OCI-LY3 (cell line): ENCODE measurements around the gene RNF123.

Experiments used
- H2AFZ ChIP-seq: fragments of 200-600, 300-600 bp; shearing (Covaris generic); 2 replicates; pipeline ENCODE4 v1.6.0; 2014; ENCODE audit warnings: antibody characterized with exemption, low read depth, low read length
- H3K27ac ChIP-seq: fragments of 200-600, 300-600 bp; sonication (generic); 2 replicates; pipeline ENCODE4 v1.5.1; 2014; ENCODE audit warnings: mild to moderate bottlenecking, low read length, moderate library complexity, mixed read lengths
- H3K27me3 ChIP-seq: fragments of 200-600, 300-600 bp; sonication (generic); 2 replicates; pipeline ENCODE4 v1.6.1; 2014; ENCODE audit warnings: low read depth, low read length, mixed read lengths
- H3K36me3 ChIP-seq: fragments of 200-600, 300-600 bp; sonication (generic); replicated peaks from 2 replicates; pipeline ENCODE3; 2014; ENCODE audit warnings: low read depth, low read length, mixed read lengths
- H3K4me1 ChIP-seq: fragments of 300-600, 200-600 bp; sonication (generic); 2 replicates; pipeline ENCODE4 v1.6.1; 2014; ENCODE audit warnings: low read length, mixed read lengths
- H3K4me2 ChIP-seq: fragments of 200-600, 300-600 bp; sonication (generic); 2 replicates; pipeline ENCODE4 v1.6.1; 2014; ENCODE audit warnings: low read length, mixed read lengths
- H3K4me3 ChIP-seq: fragments of 300-600, 200-600 bp; sonication (generic); 2 replicates; pipeline ENCODE4 v1.5.1; 2014; ENCODE audit warnings: antibody characterized with exemption, mild to moderate bottlenecking, low read length, moderate library complexity
- H3K79me2 ChIP-seq: fragments of 300-600, 200-600 bp; shearing (Covaris generic); 2 replicates; pipeline ENCODE4 v1.6.1; 2014; ENCODE audit warnings: mild to moderate bottlenecking, low read length, mixed read lengths
- H3K9ac ChIP-seq: fragments of 300-600, 200-600 bp; shearing (Covaris generic); 2 replicates; pipeline ENCODE4 v1.6.0; 2014; ENCODE audit warnings: mild to moderate bottlenecking, low read length, moderate library complexity
- H3K9me3 ChIP-seq: fragments of 200-600, 300-600 bp; shearing (Covaris generic); 2 replicates; pipeline ENCODE4 v1.6.1; 2014; ENCODE audit warnings: low read length, mixed read lengths; ENCODE audit not compliant: insufficient read depth
- H4K20me1 ChIP-seq: fragments of 200-600, 300-600 bp; sonication (generic); 2 replicates; pipeline ENCODE4 v1.6.1; 2016; ENCODE audit warnings: low read length, mixed read lengths; ENCODE audit not compliant: insufficient read depth
- EZH2phosphoT487 ChIP-seq: fragments of 200-600 bp; shearing (Covaris generic); IDR thresholded peaks from 2 replicates; pipeline ENCODE4 v1.6.1; 2018; ENCODE audit warnings: antibody characterized with exemption, mixed run types, low read depth
- TF ChIP-seq, protein P1 (sequence below): fragments of 200-600, 300-600 bp; sonication (generic); IDR thresholded peaks from 2 replicates; pipeline ENCODE4 v1.5.1; 2014; ENCODE audit warnings: antibody characterized with exemption, low read length, low read depth

Gene RNF123

DNA sequence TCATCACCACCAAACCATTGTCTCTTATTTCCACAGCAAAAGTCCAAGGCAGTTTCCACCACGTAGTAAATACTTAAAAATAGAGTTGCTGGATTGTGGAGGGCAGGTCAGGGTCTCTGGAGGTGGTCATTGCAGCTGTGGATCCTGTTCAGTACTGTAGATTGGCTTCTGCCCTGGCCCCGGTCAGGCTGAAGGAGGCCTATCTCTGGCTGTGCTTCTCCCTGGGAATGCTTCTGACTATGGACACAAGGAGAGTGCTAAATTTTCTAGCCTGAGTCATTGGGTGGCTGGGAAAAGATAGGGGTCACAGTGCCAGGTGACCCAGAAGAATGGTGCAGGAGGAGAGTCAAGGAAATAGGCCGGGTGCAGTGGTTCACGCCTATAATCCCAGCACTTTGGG, 60.7 kb downstream of the RNF123 start:
- Histone ChIP-seq H3K4me3 (no peak overlapping the region), H3K9me3 (no peaks in the 10 kb centered on the region), H3K27me3 (no peaks in the 10 kb centered on the region), H3K36me3 (peaks cover 10% of the 10 kb centered on the region), H4K20me1 (peaks cover 15% of the 10 kb centered on the region), H3K4me1 (no peaks in the 10 kb centered on the region), H3K4me2 (no peak overlapping the region), H3K27ac (no peak overlapping the region), H2AFZ (no peak overlapping the region), H3K9ac (no peak overlapping the region), H3K79me2 (peaks cover 15% of the 10 kb centered on the region)
- TF ChIP-seq, protein P1, sequence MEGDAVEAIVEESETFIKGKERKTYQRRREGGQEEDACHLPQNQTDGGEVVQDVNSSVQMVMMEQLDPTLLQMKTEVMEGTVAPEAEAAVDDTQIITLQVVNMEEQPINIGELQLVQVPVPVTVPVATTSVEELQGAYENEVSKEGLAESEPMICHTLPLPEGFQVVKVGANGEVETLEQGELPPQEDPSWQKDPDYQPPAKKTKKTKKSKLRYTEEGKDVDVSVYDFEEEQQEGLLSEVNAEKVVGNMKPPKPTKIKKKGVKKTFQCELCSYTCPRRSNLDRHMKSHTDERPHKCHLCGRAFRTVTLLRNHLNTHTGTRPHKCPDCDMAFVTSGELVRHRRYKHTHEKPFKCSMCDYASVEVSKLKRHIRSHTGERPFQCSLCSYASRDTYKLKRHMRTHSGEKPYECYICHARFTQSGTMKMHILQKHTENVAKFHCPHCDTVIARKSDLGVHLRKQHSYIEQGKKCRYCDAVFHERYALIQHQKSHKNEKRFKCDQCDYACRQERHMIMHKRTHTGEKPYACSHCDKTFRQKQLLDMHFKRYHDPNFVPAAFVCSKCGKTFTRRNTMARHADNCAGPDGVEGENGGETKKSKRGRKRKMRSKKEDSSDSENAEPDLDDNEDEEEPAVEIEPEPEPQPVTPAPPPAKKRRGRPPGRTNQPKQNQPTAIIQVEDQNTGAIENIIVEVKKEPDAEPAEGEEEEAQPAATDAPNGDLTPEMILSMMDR, result no peak
- TF ChIP-seq EZH2phosphoT487, result no peak

DNA sequence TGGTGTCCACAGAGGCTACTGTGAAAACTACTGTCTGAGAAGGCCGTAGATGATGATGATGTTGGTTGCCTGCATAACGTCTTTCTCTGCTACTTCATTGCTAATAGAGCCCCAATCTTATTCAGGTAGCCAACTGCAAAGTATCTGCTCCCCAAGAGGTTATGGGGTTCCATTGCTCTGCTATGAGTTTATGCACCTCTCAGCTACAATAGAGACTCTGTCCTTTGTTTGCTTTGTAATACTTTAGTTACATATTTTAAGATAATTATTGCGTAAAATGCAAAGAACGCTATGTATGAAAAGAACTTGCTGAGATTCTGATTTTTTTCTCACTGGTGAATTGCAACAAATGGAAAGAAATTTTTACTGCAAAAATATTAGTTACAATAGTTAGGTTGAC, 62.1 kb downstream of the RNF123 start:
- Histone ChIP-seq H3K4me3 (no peak overlapping the region), H2AFZ (no peak overlapping the region), H3K36me3 (peaks cover 7% of the 10 kb centered on the region), H3K27ac (no peak overlapping the region), H3K79me2 (peaks cover 24% of the 10 kb centered on the region), H3K9me3 (no peaks in the 10 kb centered on the region), H3K4me2 (no peak overlapping the region), H4K20me1 (peaks cover 15% of the 10 kb centered on the region), H3K27me3 (no peaks in the 10 kb centered on the region), H3K9ac (no peak overlapping the region), H3K4me1 (no peaks in the 10 kb centered on the region)
- TF ChIP-seq EZH2phosphoT487, result no peak
- TF ChIP-seq, protein P1, result no peak

DNA sequence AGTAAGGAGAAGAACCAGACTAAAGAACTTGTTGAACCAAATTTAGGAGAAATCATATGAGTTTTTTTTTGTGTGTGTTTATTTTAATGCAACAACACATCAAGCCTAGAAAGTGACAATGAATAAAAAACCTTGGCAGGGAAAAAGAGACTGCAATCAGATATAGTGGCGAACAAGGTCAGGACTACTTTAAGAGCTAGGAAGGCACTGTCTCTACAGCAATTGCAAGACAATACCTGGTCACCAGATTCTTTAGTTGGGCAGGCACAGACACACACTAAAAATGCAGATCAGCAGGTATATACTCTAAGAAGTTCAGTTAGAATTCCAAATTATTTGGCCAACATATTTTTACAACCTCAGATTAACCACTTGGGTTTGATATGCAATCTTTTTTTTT, 65.2 kb downstream of the RNF123 start:
- no peak overlapping the region for H3K27ac ChIP-seq
- H3K4me3 ChIP-seq, result no peak overlapping the region
- peaks cover 26% of the 10 kb centered on the region for H4K20me1 ChIP-seq
- no peaks in the 10 kb centered on the region for H3K27me3 ChIP-seq
- no peaks in the 10 kb centered on the region for H3K36me3 ChIP-seq
- no peaks in the 10 kb centered on the region for H3K9me3 ChIP-seq
- no peak overlapping the region for H2AFZ ChIP-seq
- TF ChIP-seq, protein P1, result no peak
- no peak for TF ChIP-seq EZH2phosphoT487
- H3K4me1 ChIP-seq, result no peaks in the 10 kb centered on the region
- H3K79me2 ChIP-seq, result peaks cover 43% of the 10 kb centered on the region
- no peak overlapping the region for H3K4me2 ChIP-seq
- H3K9ac ChIP-seq, result no peak overlapping the region

DNA sequence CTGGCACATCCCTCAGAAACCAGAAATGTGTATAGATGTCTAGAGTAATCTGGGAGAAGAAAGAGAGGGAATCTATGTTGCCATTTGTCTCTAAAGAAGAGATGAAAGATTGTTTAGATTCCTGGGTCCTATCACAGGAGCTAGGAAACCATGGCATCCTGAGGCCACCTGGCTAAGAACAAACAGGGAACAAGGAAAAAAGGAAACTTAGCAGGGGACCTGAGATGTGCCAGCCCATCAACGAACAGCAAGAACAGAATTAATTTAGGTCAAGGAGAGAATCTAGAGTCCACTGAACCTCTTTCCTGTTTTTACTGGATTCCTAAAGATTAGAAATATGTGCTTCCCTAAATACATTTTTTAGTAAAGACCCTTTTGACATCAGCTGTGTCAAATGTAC, 66.7 kb downstream of the RNF123 start:
- Histone ChIP-seq H3K79me2 (peaks cover 51% of the 10 kb centered on the region), H3K4me2 (no peak overlapping the region), H3K9ac (no peak overlapping the region), H3K9me3 (no peaks in the 10 kb centered on the region), H3K36me3 (no peaks in the 10 kb centered on the region), H2AFZ (no peak overlapping the region), H3K27ac (no peak overlapping the region), H3K27me3 (no peaks in the 10 kb centered on the region), H4K20me1 (peaks cover 25% of the 10 kb centered on the region), H3K4me1 (no peaks in the 10 kb centered on the region), H3K4me3 (no peak overlapping the region)
- TF ChIP-seq, protein P1, result no peak
- no peak for TF ChIP-seq EZH2phosphoT487
